Measurements from ENCODE around the gene SMG6. TPM values are rescaled to one million over a fixed set of nuclear protein-coding genes. Genes with fewer than 3 reads are reported as not detected.

The SMG6 gene
- polyA plus RNA-seq, 4 donors, result 15.9 to 17.1 (median 16.4) TPM

DNA sequence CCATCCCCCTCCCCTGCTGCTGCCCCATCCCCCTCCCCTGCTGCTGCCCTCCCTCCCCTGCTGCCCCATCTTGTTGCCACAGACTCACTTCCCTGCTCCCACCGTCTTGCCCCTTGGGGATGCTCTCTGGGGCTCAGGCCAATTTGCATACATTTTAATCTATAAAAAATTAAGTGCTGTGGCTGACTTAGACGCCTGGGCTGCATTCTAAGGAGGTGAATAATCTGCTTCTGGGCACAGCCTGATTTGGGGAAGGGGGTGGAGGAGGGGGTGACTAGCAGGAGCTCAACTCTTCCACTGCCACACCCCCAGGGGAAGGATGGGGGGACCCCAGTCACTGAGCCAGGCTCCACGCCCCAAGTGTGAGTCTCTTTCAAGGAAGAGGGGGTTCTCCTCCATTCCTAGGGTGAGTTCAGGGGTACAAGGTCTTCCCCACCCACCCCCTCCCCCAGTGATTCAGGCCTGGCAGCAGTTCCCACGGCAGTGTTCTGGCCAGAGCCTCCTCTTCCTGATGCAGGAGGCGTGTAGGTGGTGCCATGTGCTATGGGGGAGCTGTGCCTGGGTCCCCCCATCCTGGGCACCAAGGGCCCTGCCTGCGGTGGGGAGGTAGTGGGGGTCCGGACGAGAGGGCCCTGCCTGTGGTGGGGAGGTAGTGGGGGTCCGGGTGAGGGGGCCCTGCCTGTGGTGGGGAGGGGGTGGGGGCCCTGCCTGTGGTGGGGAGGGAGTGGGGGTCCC is 268.6 kb downstream of the SMG6 start:
- H3K9me3 ChIP-seq (ENCODE audit: control insufficient read depth in 2 of 2, insufficient read depth in 1 of 2, low read depth in 1 of 2, low read length in 1 of 2), result no peaks in the 10 kb centered on the region
- no peak overlapping the region for H3K4me3 ChIP-seq (ENCODE audit: low read depth in 1 of 3, low read length in 3 of 3)
- peaks cover 2 to 5% (median 5%) of the 10 kb centered on the region in 3 donors for H3K4me1 ChIP-seq (ENCODE audit: control insufficient read depth in 3 of 3, insufficient read depth in 2 of 3, low read depth in 1 of 3, low read length in 2 of 3)
- 61 to 81% (median 62%) methylated on average over 4 to 9 of the region's 9 CpGs for whole genome bisulfite sequencing, 3 donors
- H3K27me3 ChIP-seq (ENCODE audit: control insufficient read depth in 3 of 3, insufficient read depth in 3 of 3, low read length in 3 of 3), result no peaks in the 10 kb centered on the region
- DNase-seq, result no peak
- no peak for FAIRE-seq
- H3K36me3 ChIP-seq (ENCODE audit: control insufficient read depth in 3 of 3, insufficient read depth in 2 of 3, low read depth in 1 of 3, low read length in 3 of 3), result peaks cover 2 to 56% (median 6%) of the 10 kb centered on the region in 3 donors
- H3K27ac ChIP-seq (ENCODE audit: low read depth in 1 of 3, low read length in 2 of 3), result no peak overlapping the region

DNA sequence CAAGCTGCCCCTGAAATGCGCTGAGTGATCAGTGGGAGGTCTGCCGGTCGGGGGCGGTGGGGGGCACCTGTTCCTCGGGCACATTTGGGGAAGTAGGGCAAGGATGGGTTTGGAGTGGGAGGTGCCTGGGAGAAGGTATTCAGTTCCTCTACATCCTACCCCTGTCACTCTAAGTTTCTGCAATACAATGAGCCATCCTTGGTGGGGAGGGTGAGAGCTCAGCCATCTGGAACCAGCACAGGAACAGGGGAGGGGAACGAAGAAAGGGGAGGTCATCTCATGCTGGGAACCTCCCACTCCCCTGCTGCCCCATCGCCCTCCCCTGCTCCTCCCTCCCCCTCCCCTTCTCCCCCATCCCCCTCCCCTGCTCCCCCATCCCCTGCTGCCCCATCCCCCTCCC is 269.4 kb downstream of the SMG6 start:
- 78 to 93% (median 90%) methylated on average over 6 to 7 of the region's 7 CpGs for WGBS, 3 donors
- no peak for FAIRE-seq
- H3K27ac ChIP-seq (ENCODE audit: low read depth in 1 of 3, low read length in 2 of 3), result no peak overlapping the region

DNA sequence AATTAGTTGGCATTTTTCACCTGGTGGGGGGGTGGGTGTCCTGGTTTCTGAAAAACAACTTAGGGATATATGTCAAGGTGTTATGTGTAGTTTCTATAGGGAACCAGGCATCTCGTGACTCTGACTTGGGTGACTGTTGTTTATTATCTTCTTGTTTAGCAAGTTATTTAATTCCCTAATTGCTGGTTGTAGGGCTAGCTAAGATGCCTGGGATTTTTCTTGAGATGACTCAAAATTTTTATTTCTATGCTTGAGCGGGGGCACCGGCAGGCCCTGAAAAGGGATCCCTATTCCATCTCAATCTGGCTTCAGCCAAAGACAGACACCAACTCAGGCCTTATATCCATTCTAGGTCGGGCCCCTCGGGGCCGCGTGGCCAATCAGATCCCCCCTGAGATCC is 270.4 kb downstream of the SMG6 start:
- DNase-seq, result no peak
- no peak overlapping the region for H3K4me3 ChIP-seq (ENCODE audit: low read depth in 1 of 3, low read length in 3 of 3)
- H3K27ac ChIP-seq (ENCODE audit: low read depth in 1 of 3, low read length in 2 of 3), result no peak overlapping the region
- H3K4me1 ChIP-seq (ENCODE audit: control insufficient read depth in 3 of 3, insufficient read depth in 2 of 3, low read depth in 1 of 3, low read length in 2 of 3), result peaks cover 2 to 9% (median 9%) of the 10 kb centered on the region in 3 donors
- H3K36me3 ChIP-seq (ENCODE audit: control insufficient read depth in 3 of 3, insufficient read depth in 2 of 3, low read depth in 1 of 3, low read length in 3 of 3), result peaks cover 2 to 43% (median 6%) of the 10 kb centered on the region in 3 donors
- FAIRE-seq, result no peak
- WGBS, 3 donors, result 93 to 97% (median 94%) methylated on average over 7 of the region's 7 CpGs
- peaks cover 0 to 16% (median 0%) of the 10 kb centered on the region in 3 donors for H3K27me3 ChIP-seq (ENCODE audit: control insufficient read depth in 3 of 3, insufficient read depth in 3 of 3, low read length in 3 of 3)
- H3K9me3 ChIP-seq (ENCODE audit: control insufficient read depth in 2 of 2, insufficient read depth in 1 of 2, low read depth in 1 of 2, low read length in 1 of 2), result no peaks in the 10 kb centered on the region

More for the DNA sequence above, 269.4 kb downstream of the SMG6 start:
- H3K9me3 ChIP-seq (ENCODE audit: control insufficient read depth in 2 of 2, insufficient read depth in 1 of 2, low read depth in 1 of 2, low read length in 1 of 2), result no peaks in the 10 kb centered on the region
- peaks cover 2 to 9% (median 9%) of the 10 kb centered on the region in 3 donors for H3K4me1 ChIP-seq (ENCODE audit: control insufficient read depth in 3 of 3, insufficient read depth in 2 of 3, low read depth in 1 of 3, low read length in 2 of 3)
- H3K4me3 ChIP-seq (ENCODE audit: low read depth in 1 of 3, low read length in 3 of 3), result no peak overlapping the region
- no peak for DNase-seq
- peaks cover 2 to 51% (median 6%) of the 10 kb centered on the region in 3 donors for H3K36me3 ChIP-seq (ENCODE audit: control insufficient read depth in 3 of 3, insufficient read depth in 2 of 3, low read depth in 1 of 3, low read length in 3 of 3)
- peaks cover 0 to 6% (median 0%) of the 10 kb centered on the region in 3 donors for H3K27me3 ChIP-seq (ENCODE audit: control insufficient read depth in 3 of 3, insufficient read depth in 3 of 3, low read length in 3 of 3)

DNA sequence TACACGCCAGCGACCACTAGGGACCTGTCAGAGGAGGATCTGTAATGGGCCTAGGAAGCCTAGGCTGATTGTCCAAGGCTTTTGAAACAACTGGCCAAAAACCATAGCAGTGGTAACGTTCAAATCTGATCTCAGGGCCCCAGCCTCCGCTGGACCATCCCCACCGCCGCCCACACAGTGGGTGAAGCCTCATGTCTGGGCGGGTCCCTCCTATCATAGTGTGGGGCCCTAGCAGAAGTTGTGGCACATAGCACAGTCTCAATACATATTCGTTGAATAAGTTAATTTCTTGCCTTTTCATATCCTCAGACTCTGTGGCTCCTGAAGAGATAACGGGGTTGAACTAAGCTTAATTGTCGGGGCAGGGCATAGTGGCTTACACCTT is 272.8 kb downstream of the SMG6 start:
- H3K27me3 ChIP-seq (ENCODE audit: control insufficient read depth in 3 of 3, insufficient read depth in 3 of 3, low read length in 3 of 3), result peaks cover 1 to 37% (median 2%) of the 10 kb centered on the region in 3 donors
- H3K36me3 ChIP-seq (ENCODE audit: control insufficient read depth in 3 of 3, insufficient read depth in 2 of 3, low read depth in 1 of 3, low read length in 3 of 3), result peaks cover 0 to 19% (median 0%) of the 10 kb centered on the region in 3 donors
- peak overlapping the region in 2 of 3 donors; percentile 96 to 99 for H3K4me3 ChIP-seq (ENCODE audit: low read depth in 1 of 3, low read length in 3 of 3)
- 10 to 15% (median 14%) methylated on average over 10 of the region's 10 CpGs for WGBS, 3 donors
- FAIRE-seq (no peak), DNase-seq (no peak)
- H3K9me3 ChIP-seq (ENCODE audit: control insufficient read depth in 2 of 2, insufficient read depth in 1 of 2, low read depth in 1 of 2, low read length in 1 of 2), result no peaks in the 10 kb centered on the region
- peak overlapping the region in 1 of 3 donors; percentile 57 for H3K27ac ChIP-seq (ENCODE audit: low read depth in 1 of 3, low read length in 2 of 3)
- peaks cover 2 to 16% (median 9%) of the 10 kb centered on the region in 3 donors for H3K4me1 ChIP-seq (ENCODE audit: control insufficient read depth in 3 of 3, insufficient read depth in 2 of 3, low read depth in 1 of 3, low read length in 2 of 3)

DNA sequence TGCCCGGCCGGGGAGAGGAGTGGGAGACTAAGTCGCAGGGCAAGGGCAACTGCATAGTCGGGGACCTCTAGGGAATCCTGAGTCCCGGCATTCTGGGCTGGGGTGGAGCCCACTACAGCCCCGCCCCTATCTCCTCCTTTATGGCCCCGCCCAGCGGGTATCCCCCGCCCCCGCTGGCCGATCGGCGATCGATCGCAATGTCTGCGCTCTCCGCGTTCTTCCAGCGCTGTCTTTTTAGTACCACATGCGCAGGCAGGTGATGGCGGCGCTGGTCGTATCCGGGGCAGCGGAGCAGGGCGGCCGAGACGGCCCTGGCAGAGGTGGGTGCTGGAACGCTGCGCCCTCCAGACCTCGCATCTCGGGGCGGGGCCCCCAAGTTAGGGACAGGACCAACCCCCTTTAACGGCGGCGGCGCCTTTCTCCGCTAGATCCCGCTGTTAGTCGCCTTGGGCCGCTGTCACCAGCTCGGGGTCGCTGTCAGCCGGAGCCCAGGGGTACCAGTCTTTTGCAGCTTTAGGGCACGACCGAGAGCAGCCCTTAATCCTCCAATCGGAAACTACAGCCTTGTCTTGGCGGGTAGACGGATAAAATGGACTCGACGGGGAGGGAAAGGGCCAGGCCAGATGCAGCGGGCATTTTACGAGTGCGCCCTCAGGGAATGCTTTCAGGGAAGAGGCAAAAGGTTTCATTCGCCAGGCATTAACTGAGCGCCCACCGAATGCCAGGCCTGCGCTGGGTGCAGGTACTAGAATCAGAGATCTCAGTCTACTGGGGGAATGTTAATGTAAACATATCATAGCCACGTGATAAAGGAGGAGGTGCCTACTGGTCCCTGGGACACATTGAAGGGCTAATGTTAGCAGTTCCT is 273.4 kb downstream of the SMG6 start, which contains the start of gene DPH1:
Gene DPH1 (plus strand): TSS at position 243 of the 868 bp plus-strand sequence. CDS start 17 bp downstream, at position 260.
- Histone ChIP-seq H3K4me1 (ENCODE audit: control insufficient read depth in 3 of 3, insufficient read depth in 2 of 3, low read depth in 1 of 3, low read length in 2 of 3) (peaks cover 2 to 18% (median 9%) of the 10 kb centered on the region in 3 donors), H3K36me3 (ENCODE audit: control insufficient read depth in 3 of 3, insufficient read depth in 2 of 3, low read depth in 1 of 3, low read length in 3 of 3) (peaks cover 0 to 15% (median 0%) of the 10 kb centered on the region in 3 donors), H3K27ac (ENCODE audit: low read depth in 1 of 3, low read length in 2 of 3) (peak within 1 kb of the TSS in 2 of 3 donors; percentile 15 to 57), H3K27me3 (ENCODE audit: control insufficient read depth in 3 of 3, insufficient read depth in 3 of 3, low read length in 3 of 3) (peaks cover 2 to 43% (median 5%) of the 10 kb centered on the region in 3 donors), H3K9me3 (ENCODE audit: control insufficient read depth in 2 of 2, insufficient read depth in 1 of 2, low read depth in 1 of 2, low read length in 1 of 2) (no peaks in the 10 kb centered on the region), H3K4me3 (ENCODE audit: low read depth in 1 of 3, low read length in 3 of 3) (peak within 1 kb of the TSS; percentile 96 to 99 (median 98))
- 1% methylated on average over 55 to 59 of the region's 59 CpGs for WGBS, 3 donors
- no peak for FAIRE-seq
- DNase-seq, result peak; percentile 89 to 90

DNA sequence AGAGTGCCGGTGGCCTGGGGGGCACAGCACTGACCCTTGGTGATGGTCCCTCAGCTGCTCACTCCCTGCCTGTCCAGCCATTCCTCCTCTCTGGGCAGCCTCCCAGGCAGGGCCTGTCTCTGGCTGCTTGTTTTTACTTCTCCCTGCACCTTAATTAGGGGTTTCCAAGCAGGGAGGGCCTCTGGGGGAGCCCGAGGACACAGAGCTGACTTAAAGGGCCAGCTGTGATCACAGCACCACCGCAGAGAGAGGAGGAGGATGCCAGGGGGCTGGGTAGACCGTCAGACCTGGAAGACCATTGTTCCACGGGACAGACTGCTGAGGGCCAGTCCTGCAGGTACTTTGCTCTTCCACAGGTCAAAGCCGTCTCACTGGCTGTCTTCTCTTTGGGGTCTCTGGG is 274.8 kb downstream of the SMG6 start:
- peaks cover 6 to 53% (median 16%) of the 10 kb centered on the region in 3 donors for H3K27me3 ChIP-seq (ENCODE audit: control insufficient read depth in 3 of 3, insufficient read depth in 3 of 3, low read length in 3 of 3)
- no peak overlapping the region for H3K4me3 ChIP-seq (ENCODE audit: low read depth in 1 of 3, low read length in 3 of 3)
- peaks cover 0 to 6% (median 0%) of the 10 kb centered on the region in 3 donors for H3K36me3 ChIP-seq (ENCODE audit: control insufficient read depth in 3 of 3, insufficient read depth in 2 of 3, low read depth in 1 of 3, low read length in 3 of 3)
- FAIRE-seq (no peak), DNase-seq (no peak)
- no peaks in the 10 kb centered on the region for H3K9me3 ChIP-seq (ENCODE audit: control insufficient read depth in 2 of 2, insufficient read depth in 1 of 2, low read depth in 1 of 2, low read length in 1 of 2)
- H3K27ac ChIP-seq (ENCODE audit: low read depth in 1 of 3, low read length in 2 of 3), result no peak overlapping the region
- WGBS, 3 donors, result 34 to 54% (median 46%) methylated on average over 6 of the region's 6 CpGs
- peaks cover 2 to 24% (median 9%) of the 10 kb centered on the region in 3 donors for H3K4me1 ChIP-seq (ENCODE audit: control insufficient read depth in 3 of 3, insufficient read depth in 2 of 3, low read depth in 1 of 3, low read length in 2 of 3)

DNA sequence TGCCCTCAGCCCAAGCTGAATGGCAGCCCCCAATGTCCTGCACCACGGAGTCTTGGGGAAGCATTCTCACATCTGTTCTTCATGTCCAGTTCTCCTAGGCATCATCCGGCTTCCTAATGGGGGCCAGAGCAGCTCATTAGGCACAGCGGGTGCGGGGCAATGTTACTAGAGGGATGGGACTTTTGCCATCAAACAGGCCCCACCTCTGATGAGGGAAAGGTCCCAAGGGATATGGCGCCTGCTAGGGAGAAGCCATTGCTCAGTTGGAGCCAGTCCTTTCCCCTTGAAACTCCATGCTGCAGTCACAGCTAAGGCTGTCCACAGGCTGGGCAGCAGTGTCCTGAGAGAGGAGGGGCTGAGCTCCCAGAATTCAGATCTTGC is 275.4 kb downstream of the SMG6 start:
- no peak overlapping the region for H3K4me3 ChIP-seq (ENCODE audit: low read depth in 1 of 3, low read length in 3 of 3)
- H3K27ac ChIP-seq (ENCODE audit: low read depth in 1 of 3, low read length in 2 of 3), result no peak overlapping the region
- DNase-seq (no peak), FAIRE-seq (no peak)
- peaks cover 2 to 24% (median 9%) of the 10 kb centered on the region in 3 donors for H3K4me1 ChIP-seq (ENCODE audit: control insufficient read depth in 3 of 3, insufficient read depth in 2 of 3, low read depth in 1 of 3, low read length in 2 of 3)
- H3K27me3 ChIP-seq (ENCODE audit: control insufficient read depth in 3 of 3, insufficient read depth in 3 of 3, low read length in 3 of 3), result peaks cover 6 to 58% (median 21%) of the 10 kb centered on the region in 3 donors
- WGBS, 3 donors, result 77 to 85% (median 79%) methylated on average over 5 of the region's 5 CpGs
- H3K9me3 ChIP-seq (ENCODE audit: control insufficient read depth in 2 of 2, insufficient read depth in 1 of 2, low read depth in 1 of 2, low read length in 1 of 2), result no peaks in the 10 kb centered on the region
- H3K36me3 ChIP-seq (ENCODE audit: control insufficient read depth in 3 of 3, insufficient read depth in 2 of 3, low read depth in 1 of 3, low read length in 3 of 3), result peaks cover 0 to under 1% (median 0%) of the 10 kb centered on the region in 3 donors
